ENCODE data around the gene CBLC.

- no peak for TF ChIP-seq ZNF112 (tag by site-specific recombination; IDR thresholded peaks at IDR 0.05)
- TF ChIP-seq GLI4 (tag by site-specific recombination; IDR thresholded peaks at IDR 0.05), result no peak
- TF ChIP-seq, protein P1, sequence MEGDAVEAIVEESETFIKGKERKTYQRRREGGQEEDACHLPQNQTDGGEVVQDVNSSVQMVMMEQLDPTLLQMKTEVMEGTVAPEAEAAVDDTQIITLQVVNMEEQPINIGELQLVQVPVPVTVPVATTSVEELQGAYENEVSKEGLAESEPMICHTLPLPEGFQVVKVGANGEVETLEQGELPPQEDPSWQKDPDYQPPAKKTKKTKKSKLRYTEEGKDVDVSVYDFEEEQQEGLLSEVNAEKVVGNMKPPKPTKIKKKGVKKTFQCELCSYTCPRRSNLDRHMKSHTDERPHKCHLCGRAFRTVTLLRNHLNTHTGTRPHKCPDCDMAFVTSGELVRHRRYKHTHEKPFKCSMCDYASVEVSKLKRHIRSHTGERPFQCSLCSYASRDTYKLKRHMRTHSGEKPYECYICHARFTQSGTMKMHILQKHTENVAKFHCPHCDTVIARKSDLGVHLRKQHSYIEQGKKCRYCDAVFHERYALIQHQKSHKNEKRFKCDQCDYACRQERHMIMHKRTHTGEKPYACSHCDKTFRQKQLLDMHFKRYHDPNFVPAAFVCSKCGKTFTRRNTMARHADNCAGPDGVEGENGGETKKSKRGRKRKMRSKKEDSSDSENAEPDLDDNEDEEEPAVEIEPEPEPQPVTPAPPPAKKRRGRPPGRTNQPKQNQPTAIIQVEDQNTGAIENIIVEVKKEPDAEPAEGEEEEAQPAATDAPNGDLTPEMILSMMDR (tag by site-specific recombination; IDR thresholded peaks at IDR 0.05), result no peak
- TF ChIP-seq, protein P2, sequence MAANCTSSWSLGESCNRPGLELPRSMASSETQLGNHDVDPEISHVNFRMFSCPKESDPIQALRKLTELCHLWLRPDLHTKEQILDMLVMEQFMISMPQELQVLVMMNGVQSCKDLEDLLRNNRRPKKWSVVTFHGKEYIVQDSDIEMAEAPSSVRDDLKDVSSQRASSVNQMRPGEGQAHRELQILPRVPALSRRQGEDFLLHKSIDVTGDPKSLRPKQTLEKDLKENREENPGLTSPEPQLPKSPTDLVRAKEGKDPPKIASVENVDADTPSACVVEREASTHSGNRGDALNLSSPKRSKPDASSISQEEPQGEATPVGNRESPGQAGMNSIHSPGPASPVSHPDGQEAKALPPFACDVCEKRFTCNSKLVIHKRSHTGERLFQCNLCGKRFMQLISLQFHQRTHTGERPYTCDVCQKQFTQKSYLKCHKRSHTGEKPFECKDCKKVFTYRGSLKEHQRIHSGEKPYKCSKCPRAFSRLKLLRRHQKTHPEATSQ (tag by site-specific recombination; IDR thresholded peaks at IDR 0.05), result no peak
These were observed 38.6 kb downstream of the CBLC start for GRCh38 chr19:44816301-44816700.
